Naive thymus-derived CD4-positive, alpha-beta T cell (primary cell): ENCODE results near the gene FNDC3B. TPM values are rescaled to one million over a fixed set of nuclear protein-coding genes. Genes with fewer than 3 reads are reported as not detected.

ENCODE experiments used
- ATAC-seq: fragments of 150-1000 bp; cut with Tn5 transposase; 2 replicates; pipeline ENCODE4 v1.10.0; 2021; ENCODE audit warnings: mild to moderate bottlenecking, moderate library complexity
- CTCF ChIA-PET: fragments of 350-600 bp; sonication (Branson Sonifier 250); formaldehyde crosslinking; loops from one replicate; lab custom pipeline; 2021; ENCODE audit warnings: antibody characterized with exemption; lab: Charles Lee
- POLR2A ChIA-PET: fragments of 350-600 bp; sonication (Branson Sonifier 250); formaldehyde crosslinking; loops from one replicate; lab custom pipeline; 2021; ENCODE audit warnings: antibody characterized with exemption, inconsistent platforms; lab: Charles Lee
- DNase-seq, 9 donors: peaks; one replicate each; pipeline versions ENCODE4 v3.0.0 to v3.0.0-alpha.2; 2020 to 2022; ENCODE audit warnings: mixed read lengths in 1 of 9
- H3K27ac ChIP-seq: one replicate; pipeline ENCODE4 v1.7.0; 2013; ENCODE audit warnings: mild to moderate bottlenecking, low read depth, low read length, moderate library complexity
- H3K27me3 ChIP-seq, 2 donors: one replicate each; pipeline ENCODE4 v1.7.0; 2013; ENCODE audit warnings: low read length in 2 of 2, mild to moderate bottlenecking in 2 of 2, moderate library complexity in 2 of 2; ENCODE audit not compliant: control insufficient read depth in 2 of 2, insufficient read depth in 2 of 2
- H3K36me3 ChIP-seq, 3 experiments: 1 replicate in 2 of 3; 2 replicates in 1 of 3; pipeline ENCODE4 v1.7.0; 2013; ENCODE audit warnings: low read length in 3 of 3, mild to moderate bottlenecking in 3 of 3, moderate library complexity in 1 of 3; ENCODE audit not compliant: insufficient read depth in 3 of 3, control insufficient read depth in 2 of 3
- H3K4me1 ChIP-seq, 2 donors: one replicate each; pipeline ENCODE4 v1.7.0; 2013; ENCODE audit warnings: low read length in 2 of 2, mild to moderate bottlenecking in 2 of 2, moderate library complexity in 1 of 2; ENCODE audit not compliant: control insufficient read depth in 2 of 2, insufficient read depth in 2 of 2
- H3K4me3 ChIP-seq: 2 replicates; pipeline ENCODE4 v1.7.0; 2013; ENCODE audit warnings: mild to moderate bottlenecking, low read length
- H3K9me3 ChIP-seq, 3 experiments: 1 replicate in 2 of 3; 2 replicates in 1 of 3; pipeline ENCODE4 v1.7.0; 2013; ENCODE audit warnings: low read length in 3 of 3; ENCODE audit not compliant: control insufficient read depth in 2 of 3
- H3K27ac Mint-ChIP-seq, 9 donors: one replicate each; pipeline ENCODE4 v1.8.0; 2020 to 2022; ENCODE audit warnings: mixed read lengths in 9 of 9, mild to moderate bottlenecking in 8 of 9, moderate library complexity in 5 of 9, inconsistent platforms in 2 of 9
- H3K27me3 Mint-ChIP-seq, 5 donors: one replicate each; pipeline ENCODE4 v1.8.0; 2021 to 2022; ENCODE audit warnings: mixed read lengths in 5 of 5, mild to moderate bottlenecking in 1 of 5
- H3K36me3 Mint-ChIP-seq, 5 donors: one replicate each; pipeline ENCODE4 v1.8.0; 2020 to 2022; ENCODE audit warnings: mixed read lengths in 5 of 5, mild to moderate bottlenecking in 3 of 5, inconsistent platforms in 1 of 5
- H3K4me1 Mint-ChIP-seq, 7 donors: one replicate each; pipeline ENCODE4 v1.8.0; 2020 to 2022; ENCODE audit warnings: mixed read lengths in 7 of 7, mild to moderate bottlenecking in 3 of 7, inconsistent platforms in 1 of 7
- H3K4me3 Mint-ChIP-seq, 10 donors: one replicate each; pipeline ENCODE4 v1.8.0; 2020 to 2022; ENCODE audit warnings: mild to moderate bottlenecking in 10 of 10, mixed read lengths in 10 of 10, moderate library complexity in 6 of 10, inconsistent platforms in 2 of 10
- H3K9me3 Mint-ChIP-seq, 11 donors: one replicate each; pipeline ENCODE4 v1.8.0; 2020 to 2022; ENCODE audit warnings: mixed read lengths in 11 of 11, mild to moderate bottlenecking in 4 of 11, inconsistent platforms in 1 of 11, moderate library complexity in 1 of 11
- intact Hi-C, 2 donors: fragments of 100-400 bp; cut with micrococcal nuclease; formaldehyde crosslinking; loops; one replicate each; pipeline ENCODE4 v1.15.1; 2023
- polyA plus RNA-seq, 2 donors: library from polyadenylated mRNA; unstranded; fragments of 300-500 nt; fragmentation: Illumina TruSeq; gene quantifications; one replicate each; pipeline ENCODE4 v1.2.3, GENCODE V29; 2021
- total RNA-seq, 6 experiments: library from RNA in 5 of 6; stranded (reverse) in 5 of 6; gene quantifications; 1 replicate in 5 of 6; 2 replicates in 1 of 6; pipeline ENCODE4 v1.2.3 and lab custom pipeline; 2021 to 2026

The FNDC3B gene
- total and polyA plus RNA-seq, 7 experiments from 2014 or later: 8.6 to 78.6 (median 25.6) TPM

- Mint-ChIP-seq H3K27ac (no peak overlapping the region), H3K4me3 (peak overlapping the region in 9 of 10 donors; percentile 17 to 82 (median 71)), H3K36me3 (peaks cover 3 to 9% (median 7%) of the 10 kb centered on the region in 5 donors), H3K27me3 (peaks cover 63 to 89% (median 84%) of the 10 kb centered on the region in 5 donors), H3K4me1 (peaks cover 24 to 38% (median 34%) of the 10 kb centered on the region in 7 donors), H3K9me3 (peaks cover 0 to 18% (median 4%) of the 10 kb centered on the region in 11 donors)
- ChIA-PET POLR2A (no interaction called here), CTCF (no interaction called here)
- H3K9me3 ChIP-seq: no peaks in the 10 kb centered on the region
- peak in 2 of 9 donors; percentile 14 to 30 for DNase-seq
- H3K36me3 ChIP-seq: no peaks in the 10 kb centered on the region
- no peak overlapping the region for H3K27ac ChIP-seq
- peaks cover 15 to 20% of the 10 kb centered on the region in 2 donors for H3K4me1 ChIP-seq
- H3K4me3 ChIP-seq: no peak overlapping the region
- H3K27me3 ChIP-seq: peaks cover 0 to 28% of the 10 kb centered on the region in 2 donors
- intact Hi-C loops: no loop called here
- peak; percentile 32 for ATAC-seq
Observed at GRCh38 chr3:172449466-172450149, 410.2 kb downstream of the FNDC3B start.

Other genes starting within 250 kb of the FNDC3B start
- gene PLD1, start 229.1 kb upstream of the FNDC3B start, total RNA-seq: 10 to 100 TPM in 1 of 5 experiments, 1 to 10 TPM in 2, under 1 TPM in 2; 0.36 to 12.9 (median 1.4) TPM
- not detected for gene PLD1, start 229.1 kb upstream of the FNDC3B start, polyA plus RNA-seq
- not detected for gene TMEM212, start 196.2 kb upstream of the FNDC3B start, total RNA-seq
- gene TMEM212, start 196.2 kb upstream of the FNDC3B start, polyA plus RNA-seq: not detected